HG03460 (cell line): ENCODE results near the gene SUN2.

ENCODE experiments used
- ATAC-seq: cut with Tn5 transposase; IDR thresholded peaks from one replicate; pipeline ENCODE4 v1.9.1; 2021; ENCODE audit not compliant: unreplicated experiment

SUN2 gene

GRCh38 chr22:38718414-38718813 lies 37.4 kb downstream of the SUN2 start:
- ATAC-seq, result no peak

- no peak for ATAC-seq
Measured at GRCh38 chr22:38717244-38717643, 38.6 kb downstream of the SUN2 start.

GRCh38 chr22:38716826-38717225 lies 39.0 kb downstream of the SUN2 start:
- no peak for ATAC-seq

- no peak for ATAC-seq
Measured at GRCh38 chr22:38716271-38716670, 39.5 kb downstream of the SUN2 start.

- ATAC-seq, result no peak
Measured at GRCh38 chr22:38715852-38716251, 39.9 kb downstream of the SUN2 start.

GRCh38 chr22:38715176-38715764 lies 40.5 kb downstream of the SUN2 start:
- ATAC-seq, result no peak

GRCh38 chr22:38713921-38714320 lies 41.9 kb downstream of the SUN2 start:
- no peak for ATAC-seq

- no peak for ATAC-seq
Measured at GRCh38 chr22:38712486-38713207, 43.2 kb downstream of the SUN2 start.

- no peak for ATAC-seq
Measured at GRCh38 chr22:38710866-38711265, 44.9 kb downstream of the SUN2 start.

GRCh38 chr22:38710351-38710750 lies 45.4 kb downstream of the SUN2 start:
- ATAC-seq, result no peak

GRCh38 chr22:38709306-38709705 lies 46.5 kb downstream of the SUN2 start:
- no peak for ATAC-seq

- no peak for ATAC-seq
Measured at GRCh38 chr22:38707984-38708383, 47.8 kb downstream of the SUN2 start.

- no peak for ATAC-seq
Measured at GRCh38 chr22:38707346-38707745, 48.5 kb downstream of the SUN2 start.

- ATAC-seq, result no peak
Measured at GRCh38 chr22:38706901-38707195, 49.0 kb downstream of the SUN2 start.

- ATAC-seq, result peak; percentile 2
Measured at GRCh38 chr22:38706101-38706900, 49.5 kb downstream of the SUN2 start.

GRCh38 chr22:38705235-38706100 lies 50.3 kb downstream of the SUN2 start, which contains the start of gene GTPBP1:
TSS of gene GTPBP1 (plus strand) at chr22:38705944. CDS start at chr22:38705956, 12 bp downstream.
- ATAC-seq, result peak; percentile 66

- no peak for ATAC-seq
Measured at GRCh38 chr22:38704654-38705234, 51.1 kb downstream of the SUN2 start.

- ATAC-seq, result peak; percentile 35
Measured at GRCh38 chr22:38700789-38701628, 54.8 kb downstream of the SUN2 start, which contains the start of gene JOSD1. TSS of gene JOSD1 (minus strand) at chr22:38700943. CDS start at chr22:38699987, 956 bp downstream.

- no peak for ATAC-seq
Measured at GRCh38 chr22:38700270-38700788, 55.5 kb downstream of the SUN2 start.
